Activated T-helper 9 cell treated with anti-CD3 and anti-CD28 coated beads, Interleukin-2, amount 50 U/mL, for 16 hours (primary cell): ENCODE data around the gene FRMPD4.
"Not testable (repeated sequence)": the region's sequence is repeated elsewhere in the genome, so short reads cannot be mapped to it uniquely, and the experiment has no call there.

Source experiments
- DNase-seq: peaks from one replicate; pipeline ENCODE4 v3.0.0-alpha.2; 2020; ENCODE audit warnings: low read depth

The FRMPD4 gene

GRCh38 chrX:12526306-12526705 is 388.0 kb downstream of the FRMPD4 start:
- no peak for DNase-seq

DNA sequence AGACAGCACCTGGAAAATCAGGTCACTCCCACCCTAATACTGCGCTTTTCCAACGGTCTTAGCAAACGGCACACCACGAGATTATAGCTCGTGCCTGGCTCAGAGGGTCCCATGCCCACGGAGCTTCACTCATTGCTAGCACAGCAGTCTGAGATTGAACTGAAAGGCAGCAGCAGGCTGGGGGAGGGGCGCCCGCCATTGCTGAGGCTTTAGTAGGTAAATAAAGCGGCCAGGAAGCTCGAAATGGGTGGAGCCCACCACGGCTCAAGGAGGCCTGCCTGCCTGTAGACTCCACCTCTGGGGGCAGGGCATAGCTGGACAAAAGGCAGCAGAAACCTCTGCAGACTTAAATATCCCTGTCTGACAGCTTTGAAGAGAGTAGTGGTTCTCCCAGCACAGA is 399.8 kb downstream of the FRMPD4 start:
- DNase-seq = not testable (repeated sequence)

- DNase-seq = not testable (repeated sequence)
Observed at GRCh38 chrX:12542251-12542650, 404.0 kb downstream of the FRMPD4 start.

- DNase-seq = no peak
Observed at GRCh38 chrX:12548341-12548740, 410.1 kb downstream of the FRMPD4 start.

- no peak for DNase-seq
Observed at GRCh38 chrX:12548746-12549145, 410.5 kb downstream of the FRMPD4 start.

DNA sequence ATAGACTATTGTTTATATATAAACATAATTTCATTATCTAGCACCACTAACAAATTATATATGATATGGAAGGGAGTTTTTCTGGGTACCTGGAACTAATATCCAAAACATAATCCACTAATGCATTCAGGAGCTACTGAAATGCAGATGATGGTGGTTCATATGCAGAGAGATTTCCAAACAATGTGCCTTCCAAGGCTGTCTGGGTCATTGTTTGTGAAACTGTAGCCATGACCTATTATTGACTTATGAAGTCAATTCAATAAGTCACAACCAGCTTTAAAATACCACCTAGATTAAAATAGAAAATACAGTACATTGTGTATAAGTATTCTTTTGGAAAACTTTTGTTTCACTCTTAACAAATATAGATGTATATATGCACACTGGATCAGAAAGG is 415.9 kb downstream of the FRMPD4 start:
- DNase-seq = no peak

DNA sequence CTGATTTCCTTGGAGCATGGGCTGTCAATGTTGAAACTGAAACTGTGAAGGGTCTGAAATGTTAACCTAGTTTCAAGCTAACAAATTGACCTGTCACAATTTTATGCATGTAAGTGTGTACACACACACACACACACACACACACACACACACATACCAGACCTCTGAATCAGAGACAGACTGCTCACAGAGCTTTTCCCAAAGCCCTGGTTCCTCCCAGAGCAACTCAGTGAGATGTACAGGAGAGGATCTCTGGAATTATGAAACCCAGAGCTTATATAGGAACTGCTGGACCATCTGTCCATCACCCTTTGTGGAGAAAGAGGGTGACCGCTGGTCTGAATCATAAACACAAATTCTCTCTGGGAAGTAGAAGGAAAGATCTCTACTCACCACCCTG is 424.8 kb downstream of the FRMPD4 start:
- no peak for DNase-seq

- DNase-seq = no peak
Observed at GRCh38 chrX:12564221-12564620, 425.9 kb downstream of the FRMPD4 start.

GRCh38 chrX:12567857-12568256 is 429.6 kb downstream of the FRMPD4 start:
- no peak for DNase-seq

GRCh38 chrX:12570859-12571501 is 432.7 kb downstream of the FRMPD4 start:
- DNase-seq = no peak

DNA sequence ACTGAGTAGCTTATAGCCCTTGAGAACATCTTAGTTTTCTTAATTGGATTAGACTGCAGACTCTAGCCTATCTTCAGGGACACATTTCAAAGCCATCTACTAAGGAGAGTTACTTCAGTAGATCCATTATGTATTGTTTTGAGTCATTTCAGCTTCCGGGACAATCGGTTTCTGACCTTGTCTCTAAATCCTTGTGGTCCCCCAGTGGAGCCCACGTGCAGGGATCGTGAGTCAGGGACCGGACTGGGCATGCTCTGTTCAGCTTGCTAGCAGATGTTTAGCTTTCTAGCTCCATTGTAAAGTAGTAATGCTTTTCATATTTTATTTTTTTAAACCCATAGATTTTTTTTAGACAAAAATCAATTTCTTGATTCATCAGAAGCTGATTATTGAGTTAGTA is 441.0 kb downstream of the FRMPD4 start:
- no peak for DNase-seq

- DNase-seq = no peak
Observed at GRCh38 chrX:12580548-12580947, 442.3 kb downstream of the FRMPD4 start.

GRCh38 chrX:12581546-12581945 is 443.3 kb downstream of the FRMPD4 start:
- DNase-seq = no peak

- DNase-seq = no peak
Observed at GRCh38 chrX:12582649-12583048, 444.4 kb downstream of the FRMPD4 start.

DNA sequence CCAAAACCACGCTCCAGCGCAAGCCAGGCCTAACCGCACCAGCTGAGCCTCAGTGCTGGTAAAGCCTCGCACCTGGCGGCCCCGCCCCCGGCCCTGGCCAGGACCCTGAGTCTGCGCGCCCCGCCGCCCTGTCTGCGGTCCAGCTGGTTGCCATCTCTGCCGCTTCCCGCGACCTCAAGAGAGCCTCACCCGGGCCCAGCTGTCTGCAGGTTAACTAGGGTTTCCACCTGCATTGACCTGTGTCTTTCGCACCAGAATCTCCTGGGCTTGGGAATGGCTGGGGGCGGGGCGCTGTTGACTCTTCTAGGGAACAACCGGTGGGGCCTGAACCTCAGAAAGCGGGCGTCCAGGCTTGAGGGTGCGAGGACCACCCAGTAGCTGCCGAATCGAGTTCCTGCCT is 445.3 kb downstream of the FRMPD4 start:
- no peak for DNase-seq

DNA sequence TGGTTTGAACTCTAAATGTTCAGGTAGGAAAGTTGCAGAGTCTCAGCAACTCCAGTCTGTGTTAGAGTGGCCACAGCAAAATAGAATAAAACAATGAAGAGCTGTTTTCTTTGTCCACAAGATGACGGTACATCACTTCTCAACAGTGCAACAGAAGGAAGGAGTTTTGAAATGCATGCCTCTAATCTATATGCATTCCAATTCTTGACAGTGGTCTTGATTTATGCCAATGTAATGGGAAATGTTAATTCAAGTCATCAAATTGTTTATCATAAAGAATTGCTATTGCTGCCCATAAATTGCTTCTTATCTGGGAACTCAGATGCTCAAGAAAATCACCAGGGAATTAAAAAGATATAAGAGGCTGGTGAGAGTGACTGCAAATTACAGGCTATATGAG is 457.4 kb downstream of the FRMPD4 start:
- no peak for DNase-seq

- DNase-seq = no peak
Observed at GRCh38 chrX:12610079-12610478, 471.8 kb downstream of the FRMPD4 start.

GRCh38 chrX:12611471-12611870 is 473.2 kb downstream of the FRMPD4 start:
- DNase-seq = no peak

DNA sequence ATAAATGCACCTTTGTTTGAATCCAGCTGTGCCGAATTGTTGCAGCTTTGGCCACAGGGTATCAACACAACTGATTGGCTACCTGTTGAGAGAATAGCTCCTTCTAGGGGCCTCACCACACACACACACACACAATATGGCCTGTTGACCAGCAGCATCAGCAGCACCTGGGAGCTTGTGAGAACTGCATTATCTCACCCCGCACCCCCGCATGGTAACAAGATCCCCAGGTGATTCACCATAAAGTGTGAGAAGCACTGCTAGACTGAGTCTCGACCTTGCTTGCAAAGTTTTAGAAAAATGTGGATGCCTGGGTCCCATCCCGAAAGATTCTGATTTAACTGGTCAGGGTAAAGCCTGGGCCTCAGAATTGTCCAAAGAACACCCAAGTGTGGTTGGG is 476.0 kb downstream of the FRMPD4 start:
- no peak for DNase-seq

- no peak for DNase-seq
Observed at GRCh38 chrX:12615061-12615460, 476.8 kb downstream of the FRMPD4 start.

DNA sequence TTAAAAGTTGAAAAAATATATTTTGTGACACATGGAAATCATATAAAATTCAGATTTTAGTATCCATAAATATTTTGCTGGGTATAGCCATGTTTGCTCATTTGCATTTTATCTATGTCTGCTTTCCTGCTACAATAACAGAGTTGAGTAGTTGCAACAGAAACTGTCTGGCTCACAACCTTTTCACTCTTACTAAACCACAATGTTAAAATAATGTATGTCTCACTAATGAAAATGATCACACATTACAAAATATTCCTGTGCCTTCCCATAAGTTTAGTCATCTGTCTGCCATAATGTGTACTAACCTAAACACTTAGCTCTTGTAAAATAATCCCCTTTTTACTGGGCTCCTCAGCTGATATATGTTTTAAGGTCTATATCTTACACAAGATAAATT is 479.0 kb downstream of the FRMPD4 start:
- DNase-seq = no peak

DNA sequence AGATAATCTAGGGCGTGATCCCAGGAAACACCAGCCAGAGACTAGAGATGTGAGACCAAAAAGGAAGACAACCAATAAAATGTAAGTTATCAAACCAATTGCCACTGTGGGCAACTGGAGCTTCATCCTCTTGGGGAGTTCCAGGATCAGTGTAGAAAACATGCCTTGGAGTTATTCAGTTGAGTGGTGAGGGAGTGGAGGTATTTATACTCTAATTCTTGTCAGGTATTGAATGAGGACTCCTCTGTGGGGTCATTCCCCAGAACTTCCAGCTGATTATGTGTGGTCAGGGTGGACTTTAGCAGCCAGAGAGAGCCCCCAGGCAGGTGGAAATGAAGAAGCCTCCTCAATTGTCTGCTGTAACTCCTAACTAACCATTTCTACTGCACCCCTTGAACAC is 509.0 kb downstream of the FRMPD4 start:
- DNase-seq = no peak

- DNase-seq = no peak
Observed at GRCh38 chrX:12648995-12649394, 510.7 kb downstream of the FRMPD4 start.

DNA sequence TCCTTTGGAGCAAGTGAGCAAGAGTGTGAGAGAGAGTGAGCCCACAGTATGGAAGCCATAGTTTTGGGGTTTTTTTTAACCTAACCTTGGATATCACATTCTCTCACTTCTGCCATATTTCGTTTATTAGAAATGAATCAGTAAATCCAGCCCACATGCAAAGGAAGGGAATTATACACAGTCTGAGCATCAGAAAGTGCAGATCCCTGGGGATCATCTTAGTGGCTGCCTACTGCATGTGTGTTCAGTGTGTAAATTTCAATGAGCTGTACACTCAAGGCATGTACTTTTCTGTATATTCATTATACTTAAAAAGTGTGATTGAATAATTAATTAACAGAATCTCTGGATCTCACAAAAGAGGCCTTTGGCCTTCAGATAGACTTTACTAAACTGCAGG is 519.2 kb downstream of the FRMPD4 start:
- no peak for DNase-seq

- no peak for DNase-seq
Observed at GRCh38 chrX:12657881-12658280, 519.6 kb downstream of the FRMPD4 start.
